Pons (tissue), 1 donor: Measurements from ENCODE around the gene CASZ1.

ENCODE experiments used
- DNase-seq: peaks from one replicate; pipeline ENCODE4 v3.0.0-alpha.2; 2016; ENCODE audit warnings: low spot score

CASZ1 gene, protein sequence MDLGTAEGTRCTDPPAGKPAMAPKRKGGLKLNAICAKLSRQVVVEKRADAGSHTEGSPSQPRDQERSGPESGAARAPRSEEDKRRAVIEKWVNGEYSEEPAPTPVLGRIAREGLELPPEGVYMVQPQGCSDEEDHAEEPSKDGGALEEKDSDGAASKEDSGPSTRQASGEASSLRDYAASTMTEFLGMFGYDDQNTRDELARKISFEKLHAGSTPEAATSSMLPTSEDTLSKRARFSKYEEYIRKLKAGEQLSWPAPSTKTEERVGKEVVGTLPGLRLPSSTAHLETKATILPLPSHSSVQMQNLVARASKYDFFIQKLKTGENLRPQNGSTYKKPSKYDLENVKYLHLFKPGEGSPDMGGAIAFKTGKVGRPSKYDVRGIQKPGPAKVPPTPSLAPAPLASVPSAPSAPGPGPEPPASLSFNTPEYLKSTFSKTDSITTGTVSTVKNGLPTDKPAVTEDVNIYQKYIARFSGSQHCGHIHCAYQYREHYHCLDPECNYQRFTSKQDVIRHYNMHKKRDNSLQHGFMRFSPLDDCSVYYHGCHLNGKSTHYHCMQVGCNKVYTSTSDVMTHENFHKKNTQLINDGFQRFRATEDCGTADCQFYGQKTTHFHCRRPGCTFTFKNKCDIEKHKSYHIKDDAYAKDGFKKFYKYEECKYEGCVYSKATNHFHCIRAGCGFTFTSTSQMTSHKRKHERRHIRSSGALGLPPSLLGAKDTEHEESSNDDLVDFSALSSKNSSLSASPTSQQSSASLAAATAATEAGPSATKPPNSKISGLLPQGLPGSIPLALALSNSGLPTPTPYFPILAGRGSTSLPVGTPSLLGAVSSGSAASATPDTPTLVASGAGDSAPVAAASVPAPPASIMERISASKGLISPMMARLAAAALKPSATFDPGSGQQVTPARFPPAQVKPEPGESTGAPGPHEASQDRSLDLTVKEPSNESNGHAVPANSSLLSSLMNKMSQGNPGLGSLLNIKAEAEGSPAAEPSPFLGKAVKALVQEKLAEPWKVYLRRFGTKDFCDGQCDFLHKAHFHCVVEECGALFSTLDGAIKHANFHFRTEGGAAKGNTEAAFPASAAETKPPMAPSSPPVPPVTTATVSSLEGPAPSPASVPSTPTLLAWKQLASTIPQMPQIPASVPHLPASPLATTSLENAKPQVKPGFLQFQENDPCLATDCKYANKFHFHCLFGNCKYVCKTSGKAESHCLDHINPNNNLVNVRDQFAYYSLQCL (N-terminal part only)

DNA sequence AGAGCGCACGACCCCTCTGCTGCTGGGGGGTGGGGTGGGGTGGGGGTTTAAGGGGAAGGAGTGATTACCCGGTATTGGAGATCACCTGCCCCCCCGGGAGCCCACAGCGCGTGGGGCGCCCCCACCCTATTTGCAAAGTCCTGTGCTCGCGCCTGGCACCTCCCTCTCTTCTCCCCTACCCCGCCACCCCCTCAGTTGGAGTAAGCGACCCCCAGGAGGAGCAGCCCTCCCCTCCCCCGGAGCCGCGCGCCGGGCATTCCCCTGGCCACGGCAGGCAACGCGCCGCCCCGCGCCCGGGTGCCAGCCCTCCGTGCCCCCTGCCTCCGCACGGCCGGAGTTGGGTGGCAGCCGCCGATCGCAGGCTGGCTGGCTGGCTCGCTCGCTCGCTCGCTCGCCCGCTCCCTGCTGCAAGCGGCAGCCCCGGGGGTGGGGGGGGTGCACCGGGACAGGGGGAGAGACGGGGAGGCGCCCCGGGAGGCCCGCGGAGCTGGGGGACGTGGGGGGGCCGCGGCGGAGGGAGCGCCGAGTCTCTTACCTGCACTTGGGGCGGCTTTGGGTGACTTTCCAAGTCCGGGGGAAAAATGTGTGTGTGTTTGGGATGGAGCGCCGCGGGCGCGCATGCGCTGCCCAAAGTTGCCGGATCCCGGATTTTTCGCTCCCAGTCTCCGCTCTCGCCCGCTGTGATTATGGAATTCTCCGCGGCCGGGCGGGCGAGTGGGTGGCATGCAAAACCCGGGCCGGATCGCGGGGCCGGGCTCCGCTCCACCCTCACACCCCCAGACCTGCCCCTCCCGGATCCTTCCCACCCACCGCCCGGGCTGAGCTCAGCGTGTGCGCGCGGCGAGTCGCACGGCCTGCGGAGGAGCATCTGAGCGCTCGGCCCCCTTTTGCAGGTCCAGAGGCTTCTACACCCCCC is at the start of gene CASZ1:
Gene CASZ1, minus strand, starts transcription at position 618 of the 916 bp plus-strand sequence. CDS start 102,757 bp downstream, outside the sequence.
- DNase-seq, result peak; percentile 35

DNA sequence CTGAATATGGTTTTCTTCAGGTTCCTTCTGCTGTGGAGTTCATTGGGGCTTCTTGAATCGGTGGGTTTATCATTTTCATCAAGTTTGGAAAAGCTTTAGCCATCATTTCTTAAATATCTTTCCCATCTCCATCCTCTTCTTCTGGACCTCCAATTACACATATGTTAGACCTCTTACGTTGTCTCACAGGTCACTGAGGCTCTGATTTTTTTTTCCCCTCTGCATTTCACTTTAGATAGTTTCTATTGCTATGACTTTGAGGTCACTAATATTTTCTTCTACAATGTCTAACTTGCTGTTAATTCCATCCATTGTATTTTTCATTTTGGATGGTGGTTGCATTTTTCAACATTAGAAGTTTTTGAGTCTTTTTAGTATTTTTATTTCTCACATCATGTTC is 47.3 kb upstream of the CASZ1 start:
- no peak for DNase-seq

DNA sequence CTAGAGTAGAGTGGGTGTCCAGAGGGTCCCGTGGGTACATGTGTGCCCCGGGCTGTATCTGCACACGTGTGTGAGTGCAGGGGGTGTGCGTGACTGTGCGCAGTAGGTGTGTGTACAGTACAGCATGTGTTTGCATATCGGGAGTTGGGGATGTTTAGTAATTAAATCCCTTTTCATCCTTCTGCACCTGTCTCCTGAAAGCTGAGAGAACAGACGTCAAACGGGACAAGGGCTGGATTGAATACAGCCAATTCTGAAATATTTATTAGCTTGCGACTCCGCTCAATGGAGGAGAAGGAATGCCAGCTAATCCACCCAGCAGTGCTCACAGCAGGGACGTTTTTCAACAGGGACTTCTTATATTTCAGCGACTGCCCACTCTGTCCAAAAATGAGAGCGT is 44.7 kb upstream of the CASZ1 start:
- no peak for DNase-seq

- no peak for DNase-seq
These were observed 42.8 kb upstream of the CASZ1 start for GRCh38 chr1:10839188-10839770.

GRCh38 chr1:10838541-10838940 is 42.1 kb upstream of the CASZ1 start:
- DNase-seq, result no peak

DNA sequence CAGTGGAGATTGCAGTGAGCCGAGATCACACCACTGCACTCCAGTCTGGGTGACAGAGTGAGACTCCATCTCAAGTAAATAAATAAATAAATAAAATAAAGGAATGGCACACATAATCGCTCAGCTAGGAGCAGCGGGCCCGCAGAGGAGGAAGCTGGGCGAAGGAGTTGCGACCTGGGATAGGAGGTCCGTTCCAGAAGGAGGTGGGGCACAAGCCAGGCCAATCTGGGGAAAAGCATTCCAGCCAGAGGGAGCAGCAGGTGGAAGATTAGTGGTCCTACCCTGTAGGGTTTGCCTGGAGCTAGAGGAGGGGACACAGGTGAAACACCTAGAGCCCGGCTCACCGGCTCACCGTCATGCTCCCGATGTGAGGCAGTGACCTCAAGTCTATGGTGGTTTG is 40.3 kb upstream of the CASZ1 start:
- DNase-seq, result no peak

GRCh38 chr1:10835822-10836421 is 39.5 kb upstream of the CASZ1 start:
- no peak for DNase-seq

- no peak for DNase-seq
These were observed 39.0 kb upstream of the CASZ1 start for GRCh38 chr1:10835421-10835820.

DNA sequence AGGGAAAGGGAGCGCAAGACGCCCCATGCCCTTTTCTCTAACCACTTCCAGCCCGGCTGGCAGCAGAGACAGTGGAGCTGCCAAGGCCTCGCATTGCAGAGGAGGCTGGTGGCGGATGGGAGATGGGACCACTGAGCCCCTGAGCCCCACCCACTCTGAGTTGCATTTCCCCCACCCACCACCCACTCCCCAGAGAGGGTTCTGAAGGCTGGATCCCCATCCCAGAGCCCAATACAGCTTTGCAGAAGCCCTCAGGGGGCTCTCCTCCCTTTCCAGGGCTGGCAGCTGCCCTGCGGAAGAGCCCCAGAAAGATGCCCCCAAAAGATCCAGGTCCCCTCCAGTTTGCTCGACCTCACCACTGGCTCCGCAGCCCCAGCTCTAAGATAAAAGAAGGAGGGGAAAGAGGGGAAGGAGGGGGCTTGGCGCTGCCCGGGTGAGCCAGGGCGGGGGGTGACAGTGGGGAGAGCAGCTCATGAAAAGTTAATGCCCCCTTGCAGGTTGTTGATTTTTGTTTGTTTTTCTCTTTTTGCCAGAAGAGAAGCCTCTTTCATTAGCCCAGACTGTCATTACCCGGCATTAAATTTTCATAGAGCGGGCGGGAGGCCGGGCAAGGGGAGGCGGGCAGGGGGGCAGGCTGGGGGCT is 38.4 kb upstream of the CASZ1 start:
- DNase-seq, result no peak

DNA sequence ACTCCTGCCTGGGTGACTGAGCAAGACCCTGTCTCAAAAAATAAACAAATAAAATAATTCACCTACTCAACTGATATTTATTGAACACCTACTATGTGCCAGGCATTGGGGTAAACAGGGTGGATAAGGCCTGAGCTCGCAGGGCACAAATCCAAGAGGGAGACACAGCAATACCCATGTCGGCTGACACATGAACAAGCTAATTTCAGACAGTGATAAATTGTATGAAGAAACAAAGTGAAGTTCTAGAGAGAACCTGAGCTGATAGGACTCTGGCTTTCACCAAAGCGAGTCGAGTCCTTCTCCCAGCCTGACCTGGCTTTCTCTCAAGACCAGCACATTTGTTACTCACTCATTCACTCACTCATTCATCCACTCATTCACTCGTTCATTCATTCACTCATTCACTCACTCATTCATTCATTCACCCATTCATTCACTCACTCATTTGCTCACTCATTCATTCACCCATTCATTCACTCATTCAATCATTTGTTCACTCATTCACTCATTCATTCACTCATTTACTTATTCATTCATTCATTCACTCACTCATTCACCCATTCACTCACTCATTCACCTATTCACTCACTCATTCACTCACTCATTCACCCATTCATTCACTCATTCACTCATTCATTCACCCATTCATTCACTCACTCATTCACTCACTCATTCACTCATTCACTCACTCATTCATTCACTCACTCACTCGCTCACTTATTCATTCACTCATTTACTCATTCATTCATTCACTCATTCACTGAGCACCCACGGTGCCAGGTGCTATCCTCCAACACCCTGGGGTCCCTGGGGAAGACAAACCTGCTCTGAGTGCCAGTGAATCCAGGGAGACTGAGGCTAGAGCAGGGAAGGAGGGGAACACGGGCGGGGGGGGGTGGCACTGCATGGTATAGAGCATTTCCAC is 37.4 kb upstream of the CASZ1 start:
- DNase-seq, result no peak

GRCh38 chr1:10832703-10833102 is 36.3 kb upstream of the CASZ1 start:
- no peak for DNase-seq

- DNase-seq, result no peak
These were observed 34.7 kb upstream of the CASZ1 start for GRCh38 chr1:10830961-10831668.

DNA sequence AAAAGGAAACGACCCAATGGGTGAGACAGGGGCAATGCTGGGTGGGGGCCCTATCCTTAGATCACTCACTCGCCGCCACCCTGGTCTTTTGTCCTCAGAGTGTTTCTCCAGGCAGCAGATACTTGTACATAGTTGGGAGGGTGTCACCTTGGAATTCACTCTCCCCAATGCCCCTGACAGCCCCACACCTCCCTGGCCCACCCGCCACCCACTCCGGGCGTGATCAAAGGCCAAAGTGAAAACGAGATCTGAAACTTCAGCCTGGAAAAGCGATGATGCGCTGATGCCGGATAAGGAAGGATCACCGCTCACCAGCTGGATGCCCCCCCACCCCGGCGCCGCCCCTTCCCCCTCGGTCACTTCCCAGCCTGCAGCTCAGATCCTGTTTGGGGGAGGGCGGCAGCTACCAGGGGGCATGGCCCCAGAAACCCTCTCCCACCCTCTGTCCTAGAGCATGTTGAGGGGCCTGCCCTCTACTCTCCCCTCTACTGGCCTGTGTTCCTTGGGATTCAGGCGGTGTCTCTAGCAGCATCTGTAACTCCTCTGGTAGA is 33.6 kb upstream of the CASZ1 start:
- DNase-seq, result no peak

- DNase-seq, result no peak
These were observed 32.8 kb upstream of the CASZ1 start for GRCh38 chr1:10829067-10829818.

- no peak for DNase-seq
These were observed 31.2 kb upstream of the CASZ1 start for GRCh38 chr1:10827377-10828333.

GRCh38 chr1:10825592-10825991 is 29.1 kb upstream of the CASZ1 start:
- DNase-seq, result no peak
